Kidney epithelial cell (primary cell): ENCODE data around the gene LDLRAD4. TPM values are rescaled to one million over a fixed set of nuclear protein-coding genes. Genes with fewer than 3 reads are reported as not detected.

Source experiments
- DNase-seq: peaks from one replicate; pipeline ENCODE4 v3.0.0-alpha.2; 2010; ENCODE audit warnings: low read depth
- H3K27me3 ChIP-seq: 2 replicates; pipeline ENCODE4 v1.6.0; 2011; ENCODE audit warnings: low read length; ENCODE audit not compliant: control insufficient read depth, insufficient read depth
- H3K36me3 ChIP-seq: 2 replicates; pipeline ENCODE4 v1.5.1; 2011; ENCODE audit warnings: low read length; ENCODE audit not compliant: control insufficient read depth, insufficient read depth
- H3K4me3 ChIP-seq: 2 replicates; pipeline ENCODE4 v1.5.1; 2011; ENCODE audit warnings: low read depth, mild to moderate bottlenecking, control low read depth, low read length
- total RNA-seq: library from RNA; depleted of rRNA; stranded (reverse); fragments of >200 nt; gene quantifications from 2 replicates; pipeline ENCODE4 v1.2.3, GENCODE V29; 2015
- TF ChIP-seq, protein P1 (sequence below): IDR thresholded peaks from 2 replicates; pipeline ENCODE4 v1.5.1; 2011; ENCODE audit warnings: mild to moderate bottlenecking, moderate library complexity, low read length, control low read depth, inconsistent platforms; ENCODE audit not compliant: insufficient read depth, poor library complexity, severe bottlenecking

LDLRAD4 gene
- total RNA-seq, 1 donor from 2014 or later, result 5.8 TPM

DNA sequence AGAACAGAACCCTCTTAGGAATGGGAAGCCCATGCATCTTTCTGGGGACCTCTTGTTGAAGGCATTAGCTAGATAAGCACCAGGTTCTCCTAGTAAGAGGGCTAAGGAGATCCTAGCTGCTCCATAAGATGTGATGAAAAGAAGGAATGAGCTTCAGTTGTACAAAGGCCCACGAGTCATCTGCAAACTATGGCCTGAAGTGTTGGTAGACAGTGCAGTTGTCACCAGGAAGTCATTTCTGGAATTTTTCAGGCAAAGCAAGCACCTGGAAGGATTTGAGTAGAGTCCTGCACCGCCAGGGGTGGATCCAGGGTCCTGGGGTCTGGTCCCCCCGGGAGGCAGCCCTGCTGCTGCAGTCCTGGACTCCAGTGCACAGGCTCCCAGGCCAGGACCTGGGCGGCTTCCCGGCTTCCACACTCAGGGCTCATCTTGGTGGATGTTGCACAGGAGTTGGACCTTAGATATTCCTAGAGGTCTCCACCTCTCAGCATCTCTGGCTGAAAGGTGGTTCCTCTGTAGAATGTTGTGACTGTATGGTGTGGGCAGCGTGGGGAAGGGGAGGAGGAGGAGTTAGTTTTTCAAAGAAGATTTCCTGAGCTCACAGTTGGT is 85.3 kb downstream of the LDLRAD4 start:
- Histone ChIP-seq H3K27me3 (no peaks in the 10 kb centered on the region), H3K36me3 (no peaks in the 10 kb centered on the region), H3K4me3 (no peak overlapping the region)
- TF ChIP-seq, protein P1, sequence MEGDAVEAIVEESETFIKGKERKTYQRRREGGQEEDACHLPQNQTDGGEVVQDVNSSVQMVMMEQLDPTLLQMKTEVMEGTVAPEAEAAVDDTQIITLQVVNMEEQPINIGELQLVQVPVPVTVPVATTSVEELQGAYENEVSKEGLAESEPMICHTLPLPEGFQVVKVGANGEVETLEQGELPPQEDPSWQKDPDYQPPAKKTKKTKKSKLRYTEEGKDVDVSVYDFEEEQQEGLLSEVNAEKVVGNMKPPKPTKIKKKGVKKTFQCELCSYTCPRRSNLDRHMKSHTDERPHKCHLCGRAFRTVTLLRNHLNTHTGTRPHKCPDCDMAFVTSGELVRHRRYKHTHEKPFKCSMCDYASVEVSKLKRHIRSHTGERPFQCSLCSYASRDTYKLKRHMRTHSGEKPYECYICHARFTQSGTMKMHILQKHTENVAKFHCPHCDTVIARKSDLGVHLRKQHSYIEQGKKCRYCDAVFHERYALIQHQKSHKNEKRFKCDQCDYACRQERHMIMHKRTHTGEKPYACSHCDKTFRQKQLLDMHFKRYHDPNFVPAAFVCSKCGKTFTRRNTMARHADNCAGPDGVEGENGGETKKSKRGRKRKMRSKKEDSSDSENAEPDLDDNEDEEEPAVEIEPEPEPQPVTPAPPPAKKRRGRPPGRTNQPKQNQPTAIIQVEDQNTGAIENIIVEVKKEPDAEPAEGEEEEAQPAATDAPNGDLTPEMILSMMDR, result no peak
- no peak for DNase-seq

DNA sequence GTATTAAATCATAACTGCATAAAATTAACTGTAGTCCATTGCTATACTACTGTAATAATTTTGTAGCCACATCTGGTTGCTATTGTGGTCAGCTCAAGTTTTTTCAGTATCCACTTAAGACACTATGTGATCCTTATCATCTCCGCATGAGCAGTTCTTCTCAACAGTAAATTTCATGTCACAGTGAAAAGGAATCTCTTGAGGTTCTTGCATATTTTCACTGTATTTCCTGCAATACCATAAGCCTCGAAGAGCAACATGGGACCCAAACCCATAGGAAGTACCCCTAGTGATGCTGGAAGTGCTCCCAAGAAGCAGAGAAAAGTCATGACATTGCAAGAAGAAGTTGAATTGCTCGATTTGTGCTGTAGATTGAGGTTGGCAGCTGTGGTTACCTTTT is 86.7 kb downstream of the LDLRAD4 start:
- TF ChIP-seq, protein P1, result no peak
- Histone ChIP-seq H3K36me3 (no peaks in the 10 kb centered on the region), H3K27me3 (no peaks in the 10 kb centered on the region), H3K4me3 (no peak overlapping the region)
- DNase-seq, result no peak

DNA sequence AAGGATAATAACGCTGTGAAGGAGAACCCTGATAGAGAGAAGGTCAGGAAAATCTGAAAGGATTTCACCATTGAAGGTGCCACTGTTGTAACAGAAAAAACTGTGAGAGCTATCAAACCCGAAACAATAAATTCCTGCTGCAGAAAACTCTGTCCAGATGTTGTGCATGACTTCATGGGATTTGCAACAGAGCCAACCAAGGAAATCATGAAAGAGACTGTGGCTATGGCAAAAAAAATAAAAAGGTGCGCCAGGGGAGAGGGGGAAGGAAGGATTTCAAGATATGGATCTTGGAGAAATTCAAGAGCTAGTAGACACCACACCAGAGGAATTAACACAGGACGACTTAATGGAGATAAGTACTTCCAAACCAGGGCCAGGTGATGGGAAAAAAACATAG is 88.0 kb downstream of the LDLRAD4 start:
- no peak for DNase-seq
- H3K4me3 ChIP-seq, result no peak overlapping the region
- TF ChIP-seq, protein P1, result no peak
- H3K36me3 ChIP-seq, result no peaks in the 10 kb centered on the region
- H3K27me3 ChIP-seq, result no peaks in the 10 kb centered on the region

DNA sequence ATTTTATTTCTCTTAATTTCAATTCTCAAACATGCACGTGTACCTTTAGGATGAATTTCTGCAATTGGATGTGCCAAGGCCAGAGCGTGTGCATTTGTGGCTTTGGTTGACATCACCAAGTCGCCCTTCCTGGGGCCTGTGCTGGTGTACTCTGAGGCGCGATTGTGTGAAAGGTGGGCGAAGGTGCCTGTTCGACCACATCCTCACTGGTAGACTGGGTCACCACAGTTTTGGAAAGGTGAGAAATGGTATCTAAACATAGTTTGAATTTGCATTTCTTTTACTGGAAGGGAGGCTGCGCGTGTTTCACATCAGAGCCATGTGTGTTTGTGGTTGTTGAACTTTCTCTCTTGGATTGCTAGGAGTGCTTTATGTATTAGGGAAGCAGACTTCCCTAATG is 89.8 kb downstream of the LDLRAD4 start:
- Histone ChIP-seq H3K27me3 (no peaks in the 10 kb centered on the region), H3K36me3 (no peaks in the 10 kb centered on the region), H3K4me3 (no peak overlapping the region)
- DNase-seq, result no peak
- TF ChIP-seq, protein P1, result no peak

GRCh38 chr18:13309031-13309747 is 90.6 kb downstream of the LDLRAD4 start:
- Histone ChIP-seq H3K4me3 (no peak overlapping the region), H3K27me3 (no peaks in the 10 kb centered on the region), H3K36me3 (no peaks in the 10 kb centered on the region)
- TF ChIP-seq, protein P1, result no peak
- DNase-seq, result no peak
